BE2C (cell line): ENCODE results near the gene PPP6R2.
"Not testable (repeated sequence)": the region's sequence is repeated elsewhere in the genome, so short reads cannot be mapped to it uniquely, and the experiment has no call there.

ENCODE experiments used
- DNase-seq: peaks from one replicate; pipeline ENCODE4 v3.0.0-alpha.2; 2020
- H3K27me3 ChIP-seq: fragments of 250-450 bp; sonication (Bioruptor Pico); 2 replicates; pipeline ENCODE4 v1.5.1; 2020; ENCODE audit warnings: mild to moderate bottlenecking
- H3K36me3 ChIP-seq: fragments of 250-450 bp; sonication (Bioruptor Pico); 2 replicates; pipeline ENCODE4 v1.5.1; 2020; ENCODE audit warnings: mild to moderate bottlenecking
- H3K4me1 ChIP-seq: fragments of 250-450 bp; sonication (Bioruptor Pico); 2 replicates; pipeline ENCODE4 v1.5.1; 2020
- H3K4me3 ChIP-seq: 2 replicates; pipeline ENCODE4 v1.5.1; 2011; ENCODE audit warnings: low read depth, low read length
- H3K9me3 ChIP-seq: fragments of 250-450 bp; sonication (Bioruptor Pico); 2 replicates; pipeline ENCODE4 v1.5.1; 2020
- CTCF ChIP-seq: IDR thresholded peaks from 2 replicates; pipeline ENCODE4 v1.5.1; 2012; ENCODE audit warnings: mild to moderate bottlenecking, low read depth, low read length

Gene PPP6R2

GRCh38 chr22:50376085-50376651 is 33.0 kb downstream of the PPP6R2 start:
- DNase-seq, result no peak
- Histone ChIP-seq H3K4me3 (no peak overlapping the region), H3K9me3 (no peaks in the 10 kb centered on the region), H3K36me3 (peaks cover 37% of the 10 kb centered on the region), H3K4me1 (no peaks in the 10 kb centered on the region), H3K27me3 (no peaks in the 10 kb centered on the region)
- no peak for TF ChIP-seq CTCF

GRCh38 chr22:50381021-50381555 is 38.0 kb downstream of the PPP6R2 start:
- not testable (repeated sequence) for H3K27me3 ChIP-seq, DNase-seq
- peaks cover 17% of the 10 kb centered on the region for H3K36me3 ChIP-seq

GRCh38 chr22:50396751-50397370 is 53.7 kb downstream of the PPP6R2 start:
- H3K36me3 ChIP-seq, result peaks cover 24% of the 10 kb centered on the region
- no peaks in the 10 kb centered on the region for H3K9me3 ChIP-seq

More at GRCh38 chr22:50381021-50381555, 38.0 kb downstream of the PPP6R2 start:
- not testable (repeated sequence) for H3K4me1 ChIP-seq, H3K9me3 ChIP-seq, H3K4me3 ChIP-seq

GRCh38 chr22:50397371-50398060 is 54.4 kb downstream of the PPP6R2 start:
- H3K9me3 ChIP-seq, H3K4me1 ChIP-seq, DNase-seq, H3K4me3 ChIP-seq, H3K27me3 ChIP-seq: not testable (repeated sequence)
- H3K36me3 ChIP-seq, result peaks cover 24% of the 10 kb centered on the region

More at GRCh38 chr22:50396751-50397370, 53.7 kb downstream of the PPP6R2 start:
- DNase-seq, result no peak
- Histone ChIP-seq H3K4me3 (no peak overlapping the region), H3K27me3 (no peaks in the 10 kb centered on the region), H3K4me1 (no peaks in the 10 kb centered on the region)
- TF ChIP-seq CTCF, result no peak

- no peaks in the 10 kb centered on the region for H3K9me3 ChIP-seq
- no peak for DNase-seq
- H3K4me3 ChIP-seq, result no peak overlapping the region
- no peaks in the 10 kb centered on the region for H3K27me3 ChIP-seq
- TF ChIP-seq CTCF, result no peak
- H3K4me1 ChIP-seq, result peaks cover 4% of the 10 kb centered on the region; the same call in 1 of the 2 replicates
- H3K36me3 ChIP-seq, result peaks cover 17% of the 10 kb centered on the region
Measured at GRCh38 chr22:50398831-50399648, 55.9 kb downstream of the PPP6R2 start.

GRCh38 chr22:50399751-50400331 is 56.7 kb downstream of the PPP6R2 start:
- no peak overlapping the region for H3K4me3 ChIP-seq
- TF ChIP-seq CTCF, result peak; percentile 74
- H3K27me3 ChIP-seq, result no peaks in the 10 kb centered on the region
- peaks cover 4% of the 10 kb centered on the region; the same call in 1 of the 2 replicates for H3K4me1 ChIP-seq
- peak; percentile 61 for DNase-seq
- no peaks in the 10 kb centered on the region for H3K9me3 ChIP-seq
- H3K36me3 ChIP-seq, result peaks cover 19% of the 10 kb centered on the region
